Epithelial cell of proximal tubule (primary cell): ENCODE measurements around the gene GPR32. TPM values are rescaled to one million over a fixed set of nuclear protein-coding genes. Genes with fewer than 3 reads are reported as not detected.

Experiments used
- DNase-seq: peaks from one replicate; pipeline ENCODE4 v3.0.0-alpha.2; 2011; ENCODE audit warnings: low read depth
- H3K4me3 ChIP-seq: 2 replicates; pipeline ENCODE4 v1.5.1; 2011; ENCODE audit warnings: low read depth, mild to moderate bottlenecking, low read length
- CTCF ChIP-seq: conservative IDR thresholded peaks from 2 replicates; pipeline ENCODE4 v1.5.1; 2012; ENCODE audit warnings: low read depth, mild to moderate bottlenecking, low read length
- total RNA-seq: library from RNA; depleted of rRNA; stranded (reverse); fragments of >200 nt; gene quantifications from 2 replicates; pipeline ENCODE4 v1.2.3, GENCODE V29; 2015

Gene GPR32
- total RNA-seq, 1 donor from 2014 or later: not detected

DNA sequence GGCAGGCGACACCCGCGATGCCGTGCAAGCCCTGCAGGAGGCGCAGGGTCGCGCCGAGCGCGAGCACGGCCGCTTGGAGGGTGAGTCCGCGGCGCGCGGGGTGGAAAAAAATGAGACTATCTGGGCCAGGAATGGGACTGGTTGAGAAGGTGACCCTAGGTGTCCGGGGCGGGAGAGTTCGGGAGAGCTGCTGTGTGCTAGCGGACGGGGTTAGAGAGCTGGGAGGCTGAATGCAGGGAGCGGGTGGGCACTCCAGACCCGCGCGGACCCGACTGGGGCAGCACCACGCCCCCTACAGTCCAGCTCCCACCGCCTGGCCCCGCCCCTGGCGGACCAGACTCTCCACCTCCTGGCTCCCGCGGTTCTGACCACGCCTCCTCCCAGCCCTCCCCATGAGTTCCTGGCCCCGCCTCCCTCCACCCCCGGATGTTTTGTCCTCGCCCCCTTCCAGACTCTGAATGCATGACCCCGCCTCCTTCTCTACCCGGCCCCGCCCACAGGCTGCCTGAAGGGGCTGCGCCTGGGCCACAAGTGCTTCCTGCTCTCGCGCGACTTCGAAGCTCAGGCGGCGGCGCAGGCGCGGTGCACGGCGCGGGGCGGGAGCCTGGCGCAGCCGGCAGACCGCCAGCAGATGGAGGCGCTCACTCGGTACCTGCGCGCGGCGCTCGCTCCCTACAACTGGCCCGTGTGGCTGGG lies 45.6 kb upstream of the GPR32 start:
- TF ChIP-seq CTCF: peak; percentile 70
- H3K4me3 ChIP-seq: peak overlapping the region; percentile 81
- peak; percentile 85 for DNase-seq

DNA sequence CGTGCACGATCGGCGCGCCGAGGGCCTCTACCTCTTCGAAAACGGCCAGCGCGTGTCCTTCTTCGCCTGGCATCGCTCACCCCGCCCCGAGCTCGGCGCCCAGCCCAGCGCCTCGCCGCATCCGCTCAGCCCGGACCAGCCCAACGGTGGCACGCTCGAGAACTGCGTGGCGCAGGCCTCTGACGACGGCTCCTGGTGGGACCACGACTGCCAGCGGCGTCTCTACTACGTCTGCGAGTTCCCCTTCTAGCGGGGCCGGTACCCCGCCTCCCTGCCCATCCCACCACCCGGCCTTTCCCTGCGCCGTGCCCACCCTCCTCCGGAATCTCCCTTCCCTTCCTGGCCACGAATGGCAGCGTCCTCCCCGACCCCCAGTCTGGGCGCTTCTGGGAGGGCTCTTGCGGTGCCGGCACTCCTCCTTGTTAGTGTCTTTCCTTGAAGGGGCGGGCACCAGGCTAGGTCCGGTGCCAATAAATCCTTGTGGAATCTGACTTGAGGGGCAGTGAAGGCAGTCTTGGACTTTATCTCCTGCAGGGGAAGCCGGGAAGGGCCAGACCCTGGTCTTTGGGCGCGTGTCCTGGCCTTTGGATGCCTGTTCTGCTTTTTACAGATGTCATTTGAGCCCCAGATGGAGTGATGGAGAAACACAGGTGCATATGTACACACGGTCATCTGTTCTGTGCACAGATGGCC lies 44.9 kb upstream of the GPR32 start:
- no peak for DNase-seq
- peak overlapping the region; percentile 81 for H3K4me3 ChIP-seq
- no peak for TF ChIP-seq CTCF

DNA sequence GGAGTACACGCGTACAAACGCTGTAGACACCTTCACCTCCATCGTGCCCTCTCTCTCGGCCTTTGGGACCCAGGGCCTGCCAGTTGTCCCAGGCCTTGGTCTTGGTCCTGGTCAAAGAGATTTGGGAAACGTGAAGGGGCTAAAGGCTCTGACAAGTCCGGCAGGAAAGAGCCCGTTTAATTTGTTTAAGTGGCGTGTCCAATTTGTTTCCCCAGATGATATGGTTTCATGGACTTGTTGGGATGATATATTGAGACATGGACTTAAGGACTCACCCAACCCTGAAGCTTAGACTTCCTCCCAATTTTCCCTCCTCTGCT lies 44.4 kb upstream of the GPR32 start:
- TF ChIP-seq CTCF: no peak
- peak overlapping the region; percentile 81 for H3K4me3 ChIP-seq
- no peak for DNase-seq

DNA sequence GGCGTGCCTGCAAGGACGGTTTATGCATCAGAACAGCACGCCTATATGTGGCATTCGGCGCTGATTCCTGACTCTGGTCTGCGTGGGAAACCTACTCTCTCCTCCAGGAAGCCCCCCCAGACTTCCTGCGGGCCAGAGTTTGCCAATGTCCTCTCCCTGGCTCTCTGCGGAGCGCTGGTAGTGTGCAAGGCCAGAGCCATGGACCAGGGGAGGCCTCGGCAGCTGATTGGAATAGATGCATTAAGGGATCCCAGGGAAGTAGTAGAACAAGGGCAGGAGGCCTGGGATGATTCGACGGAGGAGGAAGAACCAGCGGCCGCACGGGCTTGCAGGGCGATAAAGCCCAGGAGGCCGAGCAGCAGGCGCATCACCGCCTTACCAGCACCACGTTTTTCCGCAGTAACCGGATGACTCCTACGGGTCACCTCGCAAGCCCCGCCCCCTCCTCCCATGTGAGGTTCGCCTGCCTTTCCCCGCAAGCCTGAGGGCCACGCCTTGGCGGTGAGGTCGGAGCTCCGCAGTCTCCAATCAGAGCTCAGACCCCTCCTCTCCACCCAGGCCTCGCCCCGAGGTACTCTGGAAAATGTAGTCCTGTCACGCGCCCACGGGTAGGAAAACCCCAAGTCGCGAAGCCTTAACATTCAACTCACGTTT lies 42.1 kb upstream of the GPR32 start:
- H3K4me3 ChIP-seq: peak overlapping the region; percentile 11
- DNase-seq: no peak

GRCh38 chr19:50729894-50730293 lies 40.4 kb upstream of the GPR32 start:
- no peak for TF ChIP-seq CTCF
- no peak for DNase-seq

More for the DNA sequence above, 42.1 kb upstream of the GPR32 start:
- no peak for TF ChIP-seq CTCF

DNA sequence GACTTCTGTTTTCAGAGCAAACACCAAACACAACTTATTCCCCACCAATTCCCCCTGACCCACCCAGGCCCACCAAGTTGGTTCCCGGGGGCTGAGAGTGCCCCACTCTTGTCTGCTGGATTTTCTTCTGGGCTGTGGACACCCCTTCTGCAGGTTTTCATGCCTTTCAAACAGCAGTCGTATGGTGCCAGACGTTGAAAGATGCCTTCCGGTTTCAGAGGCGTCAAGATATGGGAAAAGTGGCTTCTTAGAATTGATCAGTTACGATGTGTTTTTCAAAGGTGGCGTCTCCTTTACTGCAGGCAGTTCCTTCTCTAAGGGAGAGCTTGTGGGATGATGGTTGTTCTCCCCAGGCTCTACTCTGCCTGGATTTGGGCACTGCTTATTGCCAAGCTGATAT lies 34.4 kb upstream of the GPR32 start:
- no peak for DNase-seq
- no peak overlapping the region for H3K4me3 ChIP-seq
- TF ChIP-seq CTCF: no peak

More at GRCh38 chr19:50729894-50730293, 40.4 kb upstream of the GPR32 start:
- no peak overlapping the region for H3K4me3 ChIP-seq
